Measurements from ENCODE around the gene SHANK3.

DNA sequence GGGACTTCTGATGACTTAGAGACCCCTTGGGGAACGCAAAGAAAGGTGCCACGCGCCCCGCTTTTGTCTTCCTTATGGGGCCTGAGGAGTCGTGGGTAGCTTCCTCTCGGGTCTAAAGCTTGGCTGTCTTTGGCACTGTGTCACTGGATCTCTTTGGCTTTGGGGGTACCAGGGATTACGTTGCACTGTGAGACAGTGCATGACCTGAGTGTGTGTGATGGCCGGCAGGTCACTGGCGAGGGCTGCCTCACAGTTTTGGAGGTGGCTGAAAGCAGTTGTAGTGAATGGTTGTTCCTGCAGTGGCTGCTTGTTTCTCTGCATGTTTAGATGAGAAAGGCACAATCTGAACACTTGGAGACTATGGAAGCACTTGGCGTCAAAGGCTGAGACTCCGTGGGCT, 38.9 kb upstream of the SHANK3 start:
- TF ChIP-seq, protein P1, sequence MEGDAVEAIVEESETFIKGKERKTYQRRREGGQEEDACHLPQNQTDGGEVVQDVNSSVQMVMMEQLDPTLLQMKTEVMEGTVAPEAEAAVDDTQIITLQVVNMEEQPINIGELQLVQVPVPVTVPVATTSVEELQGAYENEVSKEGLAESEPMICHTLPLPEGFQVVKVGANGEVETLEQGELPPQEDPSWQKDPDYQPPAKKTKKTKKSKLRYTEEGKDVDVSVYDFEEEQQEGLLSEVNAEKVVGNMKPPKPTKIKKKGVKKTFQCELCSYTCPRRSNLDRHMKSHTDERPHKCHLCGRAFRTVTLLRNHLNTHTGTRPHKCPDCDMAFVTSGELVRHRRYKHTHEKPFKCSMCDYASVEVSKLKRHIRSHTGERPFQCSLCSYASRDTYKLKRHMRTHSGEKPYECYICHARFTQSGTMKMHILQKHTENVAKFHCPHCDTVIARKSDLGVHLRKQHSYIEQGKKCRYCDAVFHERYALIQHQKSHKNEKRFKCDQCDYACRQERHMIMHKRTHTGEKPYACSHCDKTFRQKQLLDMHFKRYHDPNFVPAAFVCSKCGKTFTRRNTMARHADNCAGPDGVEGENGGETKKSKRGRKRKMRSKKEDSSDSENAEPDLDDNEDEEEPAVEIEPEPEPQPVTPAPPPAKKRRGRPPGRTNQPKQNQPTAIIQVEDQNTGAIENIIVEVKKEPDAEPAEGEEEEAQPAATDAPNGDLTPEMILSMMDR (IDR thresholded peaks at IDR 0.05), result no peak
- no peak for TF ChIP-seq POLR2AphosphoS5 (IDR thresholded peaks at IDR 0.05)
- no peak for TF ChIP-seq POLR2A (IDR thresholded peaks at IDR 0.05)
- no peak for TF ChIP-seq EP300 (IDR thresholded peaks at IDR 0.05; ENCODE audit: low read depth)

Data from transverse colon (tissue), 4 donors.